H4 (cell line): ENCODE results near the gene TRAF7. TPM values are rescaled to one million over a fixed set of nuclear protein-coding genes. Genes with fewer than 3 reads are reported as not detected.

Experiments used
- DNase-seq: peaks from one replicate; pipeline ENCODE4 v3.0.0-alpha.2; 2015; ENCODE audit warnings: low spot score
- total RNA-seq: library from RNA; depleted of rRNA; stranded (reverse); fragments of >200 nt; shearing (Covaris generic); gene quantifications from 2 replicates; pipeline ENCODE4 v1.2.3, GENCODE V29; 2014

Gene TRAF7
- total RNA-seq, 1 experiment from 2014 or later, result 71.0 TPM

GRCh38 chr16:2165861-2166260 lies 10.3 kb downstream of the TRAF7 start:
- DNase-seq, result no peak

GRCh38 chr16:2166263-2167067 lies 10.9 kb downstream of the TRAF7 start:
- no peak for DNase-seq

- DNase-seq, result no peak
Measured at GRCh38 chr16:2167068-2167638, 11.6 kb downstream of the TRAF7 start.

- no peak for DNase-seq
Measured at GRCh38 chr16:2170080-2170479, 14.5 kb downstream of the TRAF7 start.

GRCh38 chr16:2170587-2171435 lies 15.2 kb downstream of the TRAF7 start:
- DNase-seq, result no peak

GRCh38 chr16:2171601-2172178 lies 16.1 kb downstream of the TRAF7 start:
- DNase-seq, result no peak

- DNase-seq, result no peak
Measured at GRCh38 chr16:2172688-2173335, 17.2 kb downstream of the TRAF7 start.

GRCh38 chr16:2173366-2173765 lies 17.8 kb downstream of the TRAF7 start:
- DNase-seq, result no peak

GRCh38 chr16:2173916-2174315 lies 18.3 kb downstream of the TRAF7 start:
- no peak for DNase-seq

GRCh38 chr16:2174396-2175131 lies 19.0 kb downstream of the TRAF7 start:
- DNase-seq, result no peak

- DNase-seq, result no peak
Measured at GRCh38 chr16:2175454-2175853, 19.9 kb downstream of the TRAF7 start.

GRCh38 chr16:2176047-2176446 lies 20.5 kb downstream of the TRAF7 start:
- DNase-seq, result no peak

GRCh38 chr16:2177101-2177500 lies 21.5 kb downstream of the TRAF7 start:
- DNase-seq, result no peak

GRCh38 chr16:2177561-2177960 lies 22.0 kb downstream of the TRAF7 start:
- DNase-seq, result no peak

GRCh38 chr16:2178321-2179106 lies 22.9 kb downstream of the TRAF7 start:
- no peak for DNase-seq

GRCh38 chr16:2179107-2179501 lies 23.5 kb downstream of the TRAF7 start:
- no peak for DNase-seq

- no peak for DNase-seq
Measured at GRCh38 chr16:2179576-2179975, 24.0 kb downstream of the TRAF7 start.

GRCh38 chr16:2180461-2180860 lies 24.9 kb downstream of the TRAF7 start:
- DNase-seq, result no peak

GRCh38 chr16:2180962-2181923 lies 25.7 kb downstream of the TRAF7 start:
- DNase-seq, result no peak
